GM12878 (cell line): ENCODE data around the gene ASB4.

Experiments used
- BCL11A ChIP-seq: IDR thresholded peaks from 2 replicates; pipeline ENCODE4 v1.6.1; 2011; ENCODE audit warnings: low read depth, low read length
- SMC3 ChIP-seq: IDR thresholded peaks from 2 replicates; pipeline ENCODE4 v1.6.1; 2011; ENCODE audit warnings: low read length, improper control_type of control experiment, borderline replicate concordance
- TCF12 ChIP-seq: IDR thresholded peaks from 2 replicates; pipeline ENCODE4 v1.6.1; 2011; ENCODE audit warnings: low read depth, mild to moderate bottlenecking, low read length

GRCh38 chr7:95517870-95518269 is 32.1 kb downstream of the ASB4 start:
- TF ChIP-seq BCL11A (no peak), TCF12 (no peak), SMC3 (no peak)
